ENCODE results near the gene ZSCAN30. TPM values are rescaled to one million over a fixed set of nuclear protein-coding genes. Genes with fewer than 3 reads are reported as not detected.

ZSCAN30 gene
- total and polyA plus RNA-seq, 12 donors = 16.0 to 34.0 (median 22.0) TPM

DNA sequence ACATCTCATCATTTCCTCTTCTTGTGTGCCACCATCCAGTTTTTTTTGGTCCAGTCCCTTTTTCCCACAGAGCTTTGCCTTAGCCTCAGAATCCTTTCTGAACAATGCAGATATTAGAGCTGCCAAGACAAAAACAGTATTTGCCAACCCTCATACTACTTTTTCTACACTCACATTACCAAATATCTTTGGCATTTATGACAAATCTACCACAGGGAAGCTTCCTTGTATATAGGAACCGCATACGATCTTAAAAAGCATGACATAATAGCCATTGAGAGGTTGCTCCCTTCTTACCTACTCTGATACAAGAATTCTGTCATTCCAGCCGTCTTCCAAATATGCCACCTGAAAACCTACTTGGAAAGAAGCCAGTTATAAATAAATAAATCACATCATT is 44.8 kb upstream of the ZSCAN30 start:
- Histone ChIP-seq H3K27ac (no peak overlapping the region), H3K4me3 (no peak overlapping the region), H3K36me3 (replicated peaks in 1 of 2) (peaks cover 0 to 75% of the 10 kb centered on the region in 2 donors), H3K9me3 (replicated peaks in 1 of 3) (no peaks in the 10 kb centered on the region), H3K4me1 (replicated peaks in 1 of 2) (peaks cover 0 to 4% of the 10 kb centered on the region in 2 donors), H3K27me3 (no peaks in the 10 kb centered on the region)
- TF ChIP-seq POLR2A (IDR thresholded peaks at IDR 0.05) (no peak), CTCF (IDR thresholded peaks at IDR 0.05) (no peak)
- intact Hi-C loops (cut with DNase I) = no loop called here
- 77 to 83% (median 80%) methylated on average over 3 of the region's 3 CpGs for WGBS, 4 donors
- no peak for DNase-seq

- Histone ChIP-seq H3K4me1 (replicated peaks in 1 of 2) (no peaks in the 10 kb centered on the region), H3K36me3 (replicated peaks in 1 of 2) (peaks cover 0 to 68% of the 10 kb centered on the region in 2 donors), H3K9me3 (replicated peaks in 1 of 3) (no peaks in the 10 kb centered on the region), H3K4me3 (no peak overlapping the region), H3K27ac (no peak overlapping the region), H3K27me3 (no peaks in the 10 kb centered on the region)
- intact Hi-C loops (cut with DNase I) = no loop called here
- DNase-seq = no peak
- WGBS, 4 donors = 94 to 100% (median 97%) methylated on average over 1 of the region's 1 CpG
- TF ChIP-seq POLR2A (IDR thresholded peaks at IDR 0.05) = no peak
Measured at GRCh38 chr18:35334212-35334611, 44.2 kb upstream of the ZSCAN30 start.

DNA sequence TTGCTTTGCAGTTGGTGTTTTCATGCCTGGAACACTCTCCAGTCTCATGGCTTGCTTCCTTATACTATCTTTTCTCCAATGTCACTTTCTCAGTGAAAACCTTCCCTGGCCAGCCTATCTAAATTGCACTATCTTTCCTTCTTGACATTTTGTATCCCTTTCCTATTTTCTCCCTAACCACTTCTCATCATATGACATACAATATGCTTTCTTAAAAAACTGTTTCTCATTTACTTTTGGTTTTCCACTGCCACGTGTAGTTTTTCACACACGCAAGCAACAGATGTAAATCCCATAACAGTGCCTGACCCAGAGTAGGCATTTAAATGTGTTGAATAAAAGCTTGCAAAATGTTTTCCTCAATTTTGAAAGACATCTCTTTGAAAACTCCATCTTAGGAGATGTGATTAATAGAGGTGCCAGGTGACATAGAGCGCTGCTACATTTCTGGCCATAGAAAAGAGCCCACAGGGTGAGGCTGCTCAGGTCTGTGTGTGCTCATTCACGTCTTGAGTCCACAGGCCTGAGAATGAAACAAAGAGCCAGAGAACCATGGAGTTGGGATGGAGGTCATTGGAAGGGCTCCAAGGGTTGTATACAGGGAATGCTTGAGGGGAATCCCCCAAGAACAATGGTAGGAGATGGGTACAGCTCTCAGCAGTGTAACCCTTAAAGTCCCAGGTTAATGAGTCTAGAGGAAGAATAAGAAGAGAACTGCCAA is 41.5 kb upstream of the ZSCAN30 start:
- 84 to 91% (median 88%) methylated on average over 4 of the region's 4 CpGs for WGBS, 4 donors

DNA sequence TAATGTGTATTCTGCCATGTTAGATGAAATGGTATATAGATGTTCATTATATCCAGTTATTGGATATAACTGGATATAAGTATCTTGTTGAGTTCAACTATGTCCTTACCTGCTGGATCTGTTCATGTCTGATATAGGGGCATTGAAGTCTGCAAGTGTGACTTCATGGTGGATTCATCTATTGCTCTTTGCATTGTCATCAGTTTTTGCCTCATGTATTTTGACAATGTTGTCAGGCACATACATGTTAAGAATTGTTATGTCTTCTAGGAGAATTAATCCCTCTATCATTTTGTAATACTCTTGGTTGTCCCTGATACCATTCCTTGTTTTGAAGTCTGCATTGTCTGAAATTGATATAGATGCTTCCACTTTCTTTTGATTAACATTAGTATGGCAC is 38.8 kb upstream of the ZSCAN30 start:
- no peak for DNase-seq

More for the DNA sequence above, 41.5 kb upstream of the ZSCAN30 start:
- Histone ChIP-seq H3K9me3 (replicated peaks in 1 of 3) (no peaks in the 10 kb centered on the region), H3K27ac (no peak overlapping the region), H3K36me3 (replicated peaks in 1 of 2) (peaks cover 0 to 42% of the 10 kb centered on the region in 2 donors), H3K4me1 (replicated peaks in 1 of 2) (no peaks in the 10 kb centered on the region), H3K4me3 (no peak overlapping the region), H3K27me3 (no peaks in the 10 kb centered on the region)
- intact Hi-C loops (cut with DNase I) = no loop called here
- DNase-seq = no peak
- TF ChIP-seq POLR2A (IDR thresholded peaks at IDR 0.05) (no peak), CTCF (IDR thresholded peaks at IDR 0.05) (no peak)

More for the DNA sequence above, 38.8 kb upstream of the ZSCAN30 start:
- H3K9me3 ChIP-seq (replicated peaks in 1 of 3) = no peaks in the 10 kb centered on the region
- H3K36me3 ChIP-seq (replicated peaks in 1 of 2) = peaks cover 0 to 17% of the 10 kb centered on the region in 2 donors
- TF ChIP-seq POLR2A (IDR thresholded peaks at IDR 0.05) (no peak), CTCF (IDR thresholded peaks at IDR 0.05) (no peak)
- intact Hi-C loops (cut with DNase I) = no loop called here
- H3K27me3 ChIP-seq = no peaks in the 10 kb centered on the region
- H3K4me3 ChIP-seq = no peak overlapping the region
- H3K4me1 ChIP-seq (replicated peaks in 1 of 2) = no peaks in the 10 kb centered on the region
- no peak overlapping the region for H3K27ac ChIP-seq
